ENCODE data around the gene PIAS2. TPM values are rescaled to one million over a fixed set of nuclear protein-coding genes. Genes with fewer than 3 reads are reported as not detected.

Gene PIAS2
- polyA plus RNA-seq, 1 donor (not counting 4 experiments of a cell fraction or from before 2014, with no cell fraction given), result 11.4 TPM

- peak overlapping the region; percentile 51 for H2AFZ ChIP-seq (ENCODE audit: control insufficient read depth, low read length)
- no peak for DNase-seq (ENCODE audit: low read depth, low spot score)
Measured at GRCh38 chr18:46946656-46947282, 29.5 kb upstream of the PIAS2 start.

GRCh38 chr18:46942646-46943045 is 25.3 kb upstream of the PIAS2 start:
- H3K4me2 ChIP-seq (ENCODE audit: control insufficient read depth, extremely low read depth, insufficient read depth, low read depth, low read length), result no peak overlapping the region
- H3K4me1 ChIP-seq (ENCODE audit: control insufficient read depth, extremely low read depth, insufficient read depth, low read length), result peaks cover 6% of the 10 kb centered on the region
- H2AFZ ChIP-seq (ENCODE audit: control insufficient read depth, low read length), result no peak overlapping the region
- no peak overlapping the region for H3K4me3 ChIP-seq (ENCODE audit: control insufficient read depth in 2 of 3, extremely low read depth in 1 of 3, insufficient read depth in 2 of 3, low read depth in 1 of 3, low read length in 3 of 3)
- no peaks in the 10 kb centered on the region for H3K27me3 ChIP-seq (ENCODE audit: control insufficient read depth, extremely low read depth, insufficient read depth, low read length)
- H3K36me3 ChIP-seq (ENCODE audit: control insufficient read depth in 2 of 2, extremely low read depth in 1 of 2, insufficient read depth in 2 of 2, low read length in 2 of 2), result no peaks in the 10 kb centered on the region
- FAIRE-seq (no peak), DNase-seq (ENCODE audit: low read depth, low spot score) (no peak)
- no peak overlapping the region for H3K9ac ChIP-seq (ENCODE audit: control insufficient read depth, extremely low read depth, insufficient read depth, low read length)
- dilution Hi-C loops (cut with MboI; ENCODE audit: extremely low pct_ligation_motif_present, low sequenced_read_pairs), result no loop called here
- H3K9me3 ChIP-seq (ENCODE audit: control insufficient read depth, low read depth, low read length), result no peaks in the 10 kb centered on the region
- no peak for TF ChIP-seq EZH2 (IDR thresholded peaks at IDR 0.05; ENCODE audit: low read length)
- no peak for TF ChIP-seq CTCF (optimal IDR thresholded peaks at IDR 0.05 in 1 of 3, IDR thresholded peaks at IDR 0.05 in 1 of 3, conservative IDR thresholded peaks at IDR 0.05 in 1 of 3; ENCODE audit: extremely low read depth in 1 of 3, insufficient read depth in 2 of 3, low read length in 3 of 3)
- H4K20me1 ChIP-seq (ENCODE audit: control insufficient read depth, extremely low read depth, insufficient read depth, low read length), result no peaks in the 10 kb centered on the region
- H3K27ac ChIP-seq (ENCODE audit: control insufficient read depth, insufficient read depth, low read length), result no peak overlapping the region
- H3K79me2 ChIP-seq (ENCODE audit: control insufficient read depth, insufficient read depth, low read length), result no peaks in the 10 kb centered on the region
- no peaks in the 10 kb centered on the region for H3K9me1 ChIP-seq (ENCODE audit: control insufficient read depth, extremely low read depth, insufficient read depth, low read length)

More at GRCh38 chr18:46946656-46947282, 29.5 kb upstream of the PIAS2 start:
- Histone ChIP-seq H4K20me1 (ENCODE audit: control insufficient read depth, extremely low read depth, insufficient read depth, low read length) (no peaks in the 10 kb centered on the region), H3K4me1 (ENCODE audit: control insufficient read depth, extremely low read depth, insufficient read depth, low read length) (peaks cover 6% of the 10 kb centered on the region), H3K9me3 (ENCODE audit: control insufficient read depth, low read depth, low read length) (no peaks in the 10 kb centered on the region), H3K36me3 (ENCODE audit: control insufficient read depth in 2 of 2, extremely low read depth in 1 of 2, insufficient read depth in 2 of 2, low read length in 2 of 2) (no peaks in the 10 kb centered on the region), H3K9ac (ENCODE audit: control insufficient read depth, extremely low read depth, insufficient read depth, low read length) (no peak overlapping the region), H3K4me2 (ENCODE audit: control insufficient read depth, extremely low read depth, insufficient read depth, low read depth, low read length) (peak overlapping the region; percentile 76), H3K9me1 (ENCODE audit: control insufficient read depth, extremely low read depth, insufficient read depth, low read length) (no peaks in the 10 kb centered on the region), H3K4me3 (ENCODE audit: control insufficient read depth in 2 of 3, extremely low read depth in 1 of 3, insufficient read depth in 2 of 3, low read depth in 1 of 3, low read length in 3 of 3) (peak overlapping the region; percentile 47 to 71 (median 63)), H3K27ac (ENCODE audit: control insufficient read depth, insufficient read depth, low read length) (no peak overlapping the region), H3K27me3 (ENCODE audit: control insufficient read depth, extremely low read depth, insufficient read depth, low read length) (no peaks in the 10 kb centered on the region), H3K79me2 (ENCODE audit: control insufficient read depth, insufficient read depth, low read length) (no peaks in the 10 kb centered on the region)
- peak; percentile 5 for FAIRE-seq
- TF ChIP-seq EZH2 (IDR thresholded peaks at IDR 0.05; ENCODE audit: low read length), result no peak
- TF ChIP-seq CTCF (optimal IDR thresholded peaks at IDR 0.05 in 1 of 3, IDR thresholded peaks at IDR 0.05 in 1 of 3, conservative IDR thresholded peaks at IDR 0.05 in 1 of 3; ENCODE audit: extremely low read depth in 1 of 3, insufficient read depth in 2 of 3, low read length in 3 of 3), result no peak
- dilution Hi-C loops (cut with MboI; ENCODE audit: extremely low pct_ligation_motif_present, low sequenced_read_pairs), result no loop called here

All from keratinocyte (primary cell).